ENCODE measurements around the gene KIF25.

DNA sequence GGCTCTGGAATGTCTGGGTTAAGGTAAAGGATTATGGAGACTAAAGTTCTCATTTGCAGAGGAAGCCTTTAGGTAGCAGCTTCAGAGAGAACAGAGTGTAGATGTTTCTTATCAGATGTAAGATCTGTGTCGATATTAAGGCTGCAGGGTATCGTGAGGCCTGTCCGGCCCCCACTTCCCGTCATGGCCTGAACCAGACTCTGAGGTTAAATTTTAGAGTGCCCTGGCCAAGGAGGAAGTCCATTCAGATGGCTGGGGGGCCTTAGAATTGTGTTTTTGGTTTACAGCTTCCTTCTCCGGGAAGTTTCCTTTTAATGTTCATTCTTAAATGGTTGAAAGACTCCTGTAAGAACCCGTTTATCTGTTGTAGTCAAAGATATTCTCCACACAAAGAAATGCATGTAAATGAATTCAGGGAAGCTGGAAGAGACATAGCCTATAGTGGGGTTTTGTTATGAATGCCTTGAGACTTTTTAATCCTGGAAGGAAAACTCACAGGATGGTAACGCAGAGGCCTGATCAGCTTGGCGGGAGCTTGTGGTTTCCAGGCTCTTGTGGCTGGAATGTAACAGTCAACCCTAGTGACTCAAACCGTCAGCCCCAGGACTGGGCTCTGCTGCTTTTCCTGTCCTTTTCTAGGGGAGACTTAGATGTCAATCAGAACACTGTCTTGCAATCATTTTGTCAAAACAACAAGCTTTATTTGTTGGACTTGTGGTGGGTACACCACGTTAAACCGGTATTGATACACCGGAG, 34.7 kb downstream of the KIF25 start:
- TF ChIP-seq POLR2A (IDR thresholded peaks at IDR 0.05) (no peak), CTCF (IDR thresholded peaks at IDR 0.05 in 4 of 5, conservative IDR thresholded peaks at IDR 0.05 in 1 of 5) (no peak)

Data from gastrocnemius medialis (tissue), 4 donors.